Pulmonary artery endothelial cell (primary cell): ENCODE measurements around the gene PPT1. TPM values are rescaled to one million over a fixed set of nuclear protein-coding genes. Genes with fewer than 3 reads are reported as not detected.
A peak's percentile ranks its signal among the peaks of the same experiment; 100 is the strongest.

Experiments used
- DNase-seq: peaks from one replicate; pipeline ENCODE4 v3.0.0-alpha.2; 2011; ENCODE audit warnings: low read depth, low spot score
- total RNA-seq: library from RNA; depleted of rRNA; stranded (reverse); fragments of >200 nt; gene quantifications from 2 replicates; pipeline ENCODE4 v1.2.3, GENCODE V29; 2014

The PPT1 gene
- total RNA-seq, 1 donor from 2014 or later, result 70.6 TPM

DNA sequence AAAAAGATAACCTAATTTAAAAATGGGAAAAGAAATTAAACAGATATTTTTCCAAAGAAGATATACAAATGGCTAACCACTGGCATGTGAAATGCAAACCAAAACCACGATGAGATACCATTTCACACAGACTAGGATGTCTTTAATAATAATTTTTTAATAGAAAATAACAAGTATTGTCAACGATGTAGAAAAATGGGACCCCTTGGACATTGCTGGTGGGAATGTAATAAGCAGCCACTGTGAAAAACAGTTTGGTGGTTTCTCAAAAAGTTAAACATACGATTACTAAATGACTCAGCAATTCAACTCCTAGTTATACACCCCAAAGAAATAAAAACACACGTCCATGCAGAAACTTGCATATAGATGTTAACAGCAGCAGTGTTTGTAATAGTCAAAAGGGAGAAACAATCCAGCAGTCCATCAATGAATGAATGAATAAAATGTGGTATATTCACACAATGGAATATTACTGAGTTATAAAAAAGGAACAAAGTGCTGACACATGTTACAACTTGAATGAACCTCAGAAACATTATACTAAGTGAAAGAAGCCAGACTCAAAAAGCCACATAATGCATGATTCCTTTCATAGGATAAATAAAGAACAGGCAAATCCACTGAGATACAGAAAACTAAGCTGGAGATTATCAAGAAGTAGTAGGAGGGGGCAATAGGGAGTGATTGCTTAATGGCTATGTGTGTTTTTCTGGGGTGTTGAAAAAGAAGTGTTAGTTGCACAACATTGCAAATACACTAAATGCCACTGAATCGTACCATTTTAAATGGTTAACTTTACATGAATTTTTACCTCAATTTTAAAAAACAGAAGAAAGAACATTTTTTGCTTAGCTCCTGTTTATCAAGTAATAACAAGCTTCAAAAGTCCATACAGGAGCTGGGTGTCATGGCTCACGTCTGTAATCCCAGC, 4.1 kb downstream of the PPT1 start:
- no peak for DNase-seq

DNA sequence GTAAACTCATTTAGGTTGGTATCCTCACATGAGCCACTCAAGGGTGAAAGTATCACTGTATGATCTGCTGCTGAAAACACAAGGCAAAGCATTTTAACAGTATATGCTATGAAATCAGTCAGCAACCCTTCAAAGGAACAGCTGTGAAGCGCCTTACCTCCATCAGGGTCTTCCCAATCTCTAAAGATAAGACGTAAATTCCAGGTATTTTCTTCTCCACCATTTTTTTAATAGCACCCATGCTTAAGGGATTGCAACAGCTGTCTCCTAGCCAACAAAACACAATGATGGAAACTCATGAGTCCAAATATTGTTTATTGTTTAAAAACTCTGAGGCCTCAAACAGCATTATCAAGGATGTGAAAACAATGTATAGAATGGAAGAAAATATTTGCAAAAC, 4.8 kb downstream of the PPT1 start:
- no peak for DNase-seq

DNA sequence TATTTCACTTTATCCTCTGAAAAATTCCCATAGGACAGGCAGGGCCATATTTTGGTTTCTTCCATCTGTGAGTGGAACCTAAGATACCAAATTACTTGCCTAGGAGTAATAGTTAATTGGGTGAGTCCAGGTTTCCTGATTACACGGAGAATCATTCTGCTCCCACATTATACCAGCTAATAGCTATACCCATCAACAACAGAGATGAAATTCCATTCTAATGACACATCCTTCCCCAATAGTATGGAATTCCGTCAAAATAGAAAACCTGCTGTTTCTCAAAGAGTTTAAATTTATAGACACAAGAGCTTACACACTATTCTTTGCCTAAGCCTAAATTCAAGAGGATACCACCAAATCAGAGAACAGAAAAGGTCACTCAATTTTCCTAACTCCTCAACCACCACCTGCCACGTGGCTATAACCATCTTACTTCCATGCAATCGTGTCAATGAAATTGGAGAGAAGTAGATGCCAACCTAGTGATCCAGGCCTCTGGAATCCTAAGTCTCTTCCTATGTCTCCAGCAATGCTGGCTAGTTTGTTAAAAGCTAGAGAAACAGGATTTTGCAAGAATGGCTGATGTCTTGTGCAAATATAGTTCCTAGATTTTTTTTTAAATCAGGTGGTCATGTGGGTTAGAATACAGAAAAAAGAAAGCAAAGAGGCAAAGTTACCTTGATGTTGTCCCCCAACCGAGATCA, 6.2 kb downstream of the PPT1 start:
- peak; percentile 15 for DNase-seq

DNA sequence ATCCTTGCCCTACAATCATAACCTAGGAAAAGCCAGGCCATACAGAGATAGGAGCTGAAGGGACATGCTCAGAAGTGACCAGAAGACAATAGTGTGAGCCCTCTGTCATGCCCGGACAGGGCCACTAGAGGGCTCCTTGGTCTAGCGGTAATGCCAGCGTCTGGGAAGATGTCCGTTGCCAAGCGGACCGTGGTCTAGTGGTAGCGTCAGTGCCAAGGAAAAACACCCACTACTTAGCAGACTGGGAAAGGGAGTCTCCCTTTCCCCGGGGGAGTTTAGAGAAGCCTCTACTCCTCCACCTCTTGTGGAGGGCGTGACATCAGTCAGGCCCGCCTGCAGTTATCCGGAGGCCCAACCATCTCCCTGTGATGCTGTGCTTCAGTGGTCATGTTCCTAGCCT, 12.3 kb downstream of the PPT1 start:
- DNase-seq, result peak; percentile 7

DNA sequence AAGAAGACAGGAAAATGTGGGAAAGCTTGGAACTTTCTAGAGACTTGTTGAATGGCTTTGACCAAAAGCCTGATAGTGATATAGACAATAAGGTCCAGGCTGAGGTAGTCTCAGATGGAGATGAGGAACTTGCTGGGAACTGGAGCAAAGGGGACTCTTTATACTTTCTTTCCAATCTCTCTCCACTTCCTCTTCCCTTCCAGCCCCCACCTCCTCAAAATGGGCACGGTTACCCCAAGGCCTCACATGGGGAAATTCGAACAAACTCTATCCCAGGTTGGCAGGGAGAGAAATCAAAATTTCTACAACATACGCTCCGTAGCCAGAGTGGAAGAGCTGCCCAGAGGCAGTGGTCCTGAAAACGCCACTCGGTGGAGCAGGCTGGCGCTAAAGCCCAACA, 15.2 kb downstream of the PPT1 start:
- no peak for DNase-seq

DNA sequence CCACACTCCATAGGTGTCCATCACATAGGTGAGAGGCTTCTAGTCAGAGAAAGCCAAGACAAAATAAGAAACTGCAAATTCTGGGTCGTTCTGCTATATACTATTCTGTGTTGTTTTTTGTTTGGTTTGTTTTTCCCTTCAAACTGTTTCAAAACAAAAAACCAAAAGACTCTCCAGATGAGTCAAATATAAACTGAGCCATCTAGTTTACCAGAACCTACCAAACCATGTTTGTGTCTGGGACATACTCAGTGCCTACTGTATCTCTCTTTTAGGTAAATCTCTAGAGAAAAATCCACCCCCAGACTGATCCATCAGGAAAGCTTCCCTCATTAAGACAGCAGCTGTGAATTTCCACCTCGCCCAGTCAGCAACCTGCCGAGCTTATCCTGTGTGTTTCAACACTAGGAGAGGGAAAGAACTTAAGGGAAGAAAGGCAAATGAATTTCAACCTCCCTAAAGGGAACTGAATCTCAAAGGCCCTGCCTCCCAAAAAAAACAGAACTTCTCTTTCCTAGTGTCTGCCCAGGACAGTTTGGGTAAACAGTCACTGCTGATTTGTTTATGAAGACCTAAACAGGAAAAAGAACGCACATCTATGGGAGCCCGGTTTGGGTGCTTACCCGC, 17.2 kb downstream of the PPT1 start:
- no peak for DNase-seq

DNA sequence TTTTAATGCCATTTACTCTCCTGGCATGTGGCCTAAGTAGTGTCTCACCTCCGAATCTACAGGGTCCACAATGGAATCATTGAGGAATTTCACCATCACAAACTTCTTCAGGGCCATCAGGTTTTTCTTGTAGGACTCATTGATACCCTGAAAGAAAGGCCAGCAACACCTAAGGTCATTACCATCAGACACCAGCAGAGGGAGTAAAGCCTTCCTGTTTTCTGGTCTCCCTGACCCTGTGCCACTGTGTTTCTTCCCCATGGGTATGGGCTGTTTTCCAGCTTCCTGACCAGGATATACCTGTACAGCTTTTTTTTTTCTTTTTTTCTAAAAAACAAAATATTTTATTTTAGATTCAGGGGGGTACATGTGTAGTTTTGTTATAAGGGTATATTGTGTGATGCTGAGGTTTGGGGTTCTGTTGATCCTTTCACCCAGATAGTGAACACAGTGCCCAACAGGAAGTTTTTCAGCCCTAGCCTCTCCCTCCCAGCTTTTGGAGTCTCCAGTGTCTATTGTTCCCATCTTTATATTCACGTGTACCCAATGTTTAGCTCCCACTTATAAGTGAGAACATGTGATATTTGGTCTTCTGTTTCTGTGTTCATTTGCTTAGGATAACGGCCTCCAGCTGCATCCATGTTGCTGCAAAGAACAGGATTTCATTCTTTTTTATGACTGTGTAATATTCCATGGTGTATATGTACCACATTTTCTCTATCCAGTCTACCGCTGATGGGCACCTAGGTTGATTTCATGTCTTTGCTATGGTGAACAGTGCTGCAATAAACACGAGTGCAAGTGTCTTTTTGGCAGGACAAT, 18.3 kb downstream of the PPT1 start:
- peak; percentile 20 for DNase-seq

DNA sequence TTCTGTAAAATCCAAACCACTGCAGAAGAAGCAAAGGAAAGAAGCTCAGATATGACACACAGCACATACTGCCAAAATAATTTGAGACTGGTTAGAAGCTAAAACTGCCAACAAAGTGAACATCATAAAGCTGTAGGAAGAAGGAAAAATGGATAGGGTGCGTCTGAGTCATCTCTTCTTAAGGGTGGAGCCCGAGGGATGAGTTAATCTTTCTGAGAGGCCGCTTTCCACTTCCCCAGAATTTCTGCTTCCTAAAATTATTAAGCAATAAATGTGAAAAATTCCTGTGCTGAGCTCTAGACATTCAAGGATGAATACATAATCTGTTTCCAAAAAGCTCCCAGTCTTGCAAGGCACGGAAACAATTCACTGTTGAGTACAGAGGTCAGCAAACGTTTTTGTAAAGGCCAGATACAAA, 20.1 kb downstream of the PPT1 start:
- no peak for DNase-seq

DNA sequence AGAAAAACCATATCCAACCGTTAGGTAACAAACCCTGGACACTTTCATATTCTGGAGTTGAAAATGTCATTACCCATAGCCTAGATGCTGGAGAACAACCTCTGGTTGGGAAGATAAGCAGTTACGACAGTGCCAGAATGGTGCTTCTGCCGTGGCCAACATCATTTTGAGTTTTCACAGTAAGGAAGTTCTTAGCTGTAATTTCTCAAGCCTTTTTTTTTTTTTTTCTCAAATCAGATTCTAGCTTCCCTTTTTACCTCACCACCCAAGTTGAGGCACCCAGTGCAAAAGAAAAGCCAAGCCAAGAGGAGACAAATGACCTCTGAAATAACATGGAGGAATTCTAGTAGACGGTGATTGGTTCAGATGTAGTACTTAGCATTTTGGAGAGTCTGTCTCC, 21.8 kb downstream of the PPT1 start:
- DNase-seq, result no peak

DNA sequence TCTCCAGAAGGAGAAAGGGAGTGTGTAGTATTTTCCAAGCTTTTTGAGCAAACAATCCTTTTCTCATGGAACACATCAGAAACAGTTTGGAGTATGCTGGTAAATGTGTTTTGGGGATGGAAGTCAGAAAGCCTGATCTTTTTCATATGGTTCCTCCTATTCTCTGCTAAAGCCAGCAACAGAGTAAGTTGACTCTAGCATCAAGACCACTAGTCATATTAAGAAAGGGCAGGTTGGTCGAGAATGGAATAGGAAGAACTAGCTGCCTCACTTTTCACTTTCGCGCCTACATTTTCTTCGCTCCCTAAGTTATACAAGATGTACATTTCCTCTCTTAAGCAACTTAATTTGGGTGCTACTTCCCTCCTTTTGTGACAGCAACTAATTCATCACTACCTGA, 24.0 kb downstream of the PPT1 start:
- DNase-seq, result no peak

DNA sequence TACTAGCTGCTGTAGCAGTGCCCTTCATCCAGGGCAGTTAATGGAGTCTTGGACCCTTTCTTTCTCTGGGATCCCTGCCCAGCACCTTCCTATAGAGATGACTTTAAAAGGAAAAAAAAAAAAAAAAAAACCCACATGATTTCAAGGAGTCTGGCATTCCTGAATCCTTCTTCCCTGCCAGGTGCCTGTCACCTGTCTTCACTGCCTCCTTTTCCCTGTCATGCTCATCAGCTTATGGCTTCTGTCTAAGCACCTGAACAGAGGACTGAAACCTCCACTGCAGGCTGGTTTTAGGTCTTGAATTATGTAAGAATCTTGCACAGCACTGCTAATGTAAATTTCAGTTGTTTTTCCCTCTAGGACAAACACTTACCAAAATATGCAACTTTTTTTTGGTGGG, 24.9 kb downstream of the PPT1 start:
- no peak for DNase-seq

DNA sequence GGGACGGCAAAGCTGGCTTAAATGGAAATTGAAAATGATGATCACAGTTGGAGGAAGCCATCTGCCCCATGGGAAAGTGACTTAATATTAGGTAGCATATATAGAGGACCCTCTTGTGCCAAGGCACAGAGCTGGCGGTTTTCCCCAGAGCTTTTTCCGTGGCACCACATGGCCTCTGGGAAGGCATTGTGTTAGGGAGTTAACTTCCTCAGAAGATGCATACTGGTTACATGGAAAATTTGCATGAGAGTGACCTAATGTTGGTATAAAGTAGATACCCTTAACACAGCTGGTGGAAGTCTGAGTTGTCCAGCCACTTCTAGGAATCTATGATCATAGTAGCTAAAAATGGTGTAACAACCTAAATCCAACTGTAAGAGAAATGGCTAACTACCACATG, 29.2 kb downstream of the PPT1 start:
- no peak for DNase-seq

DNA sequence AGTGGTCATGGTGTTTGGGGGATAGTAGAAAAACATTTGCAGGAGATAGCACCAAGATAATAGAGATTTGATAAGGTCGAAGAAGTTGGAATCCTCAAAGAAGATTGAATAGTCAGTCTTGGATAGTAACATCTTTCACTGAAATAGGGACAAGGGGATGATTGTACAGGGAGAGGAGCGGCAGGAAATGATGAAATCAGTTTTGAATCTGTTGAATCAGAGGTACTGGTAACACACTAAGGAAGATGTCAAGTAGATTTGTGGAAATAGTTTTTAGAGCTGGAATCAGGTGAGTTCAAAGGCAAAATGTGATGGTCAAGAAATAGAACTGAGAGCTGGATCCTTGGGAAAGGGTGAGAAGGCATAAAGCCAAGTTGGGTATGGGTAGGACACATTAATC, 30.0 kb downstream of the PPT1 start:
- DNase-seq, result no peak

DNA sequence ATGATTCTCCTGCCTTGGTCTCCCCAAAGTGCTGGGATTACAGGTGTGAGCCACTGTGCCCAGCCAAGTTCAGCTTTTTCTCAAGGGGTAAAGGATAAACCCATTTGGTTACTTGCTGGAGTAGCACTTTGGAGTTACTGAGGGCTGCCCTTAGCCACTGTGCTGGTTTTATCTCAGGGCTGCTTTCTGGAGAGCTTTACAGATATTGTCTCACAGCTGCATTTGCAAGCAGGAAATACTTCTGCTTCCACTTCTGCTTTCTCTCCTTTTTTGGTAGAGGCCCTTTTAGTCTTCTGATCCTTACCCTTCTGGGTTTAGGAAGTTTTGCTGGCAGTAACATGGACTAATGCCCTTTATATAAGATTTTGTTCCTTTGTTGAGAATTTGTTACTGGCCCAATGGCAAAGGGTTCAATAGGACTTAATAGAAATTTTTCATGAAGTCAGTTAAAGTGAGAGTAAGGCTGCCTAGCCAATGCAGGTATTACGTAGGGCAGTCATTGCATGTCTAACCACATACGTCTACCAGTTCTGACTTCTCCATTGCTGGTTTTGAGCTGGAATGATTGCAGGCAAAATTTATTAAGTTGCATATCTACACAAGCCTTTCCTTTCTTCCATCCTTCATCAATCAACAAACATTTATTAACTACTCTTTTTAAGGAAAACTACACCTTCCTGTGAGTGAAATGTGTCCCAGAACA, 32.1 kb downstream of the PPT1 start:
- DNase-seq, result no peak

DNA sequence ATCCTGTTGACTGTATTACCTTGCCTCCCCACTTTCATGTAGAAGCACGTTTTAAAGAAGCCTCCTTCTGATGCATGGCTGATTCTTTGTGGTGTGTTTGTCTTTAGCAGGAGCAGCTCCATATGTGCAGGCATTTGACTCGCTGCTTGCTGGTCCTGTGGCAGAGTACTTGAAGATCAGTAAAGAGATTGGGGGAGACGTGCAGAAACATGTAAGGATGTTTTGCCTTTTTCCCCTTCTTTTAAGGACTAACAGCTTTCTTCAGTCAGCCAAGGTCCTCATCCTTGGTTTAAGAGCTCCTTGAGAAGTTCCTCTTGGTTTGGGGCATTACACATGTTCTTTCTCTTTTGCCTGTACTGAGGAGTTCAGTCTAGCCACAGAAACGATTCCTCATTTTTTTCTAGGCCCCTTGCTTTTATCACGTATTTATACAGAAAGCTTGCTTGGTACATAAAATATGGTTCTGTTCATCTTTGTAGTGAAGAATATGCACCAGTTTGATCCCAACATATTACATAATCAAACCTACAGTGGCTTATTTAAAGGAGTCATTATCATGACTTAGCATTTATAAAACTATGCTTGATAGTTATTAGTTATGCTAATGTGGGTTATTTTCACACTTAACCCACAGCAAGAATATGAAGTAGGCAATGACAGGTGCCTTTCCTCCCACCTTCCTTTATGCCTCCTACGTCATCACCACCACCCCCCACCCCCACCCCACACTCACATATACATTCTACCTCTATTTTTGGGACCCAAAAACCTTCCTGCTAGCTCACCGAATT, 36.9 kb downstream of the PPT1 start:
- DNase-seq, result no peak

DNA sequence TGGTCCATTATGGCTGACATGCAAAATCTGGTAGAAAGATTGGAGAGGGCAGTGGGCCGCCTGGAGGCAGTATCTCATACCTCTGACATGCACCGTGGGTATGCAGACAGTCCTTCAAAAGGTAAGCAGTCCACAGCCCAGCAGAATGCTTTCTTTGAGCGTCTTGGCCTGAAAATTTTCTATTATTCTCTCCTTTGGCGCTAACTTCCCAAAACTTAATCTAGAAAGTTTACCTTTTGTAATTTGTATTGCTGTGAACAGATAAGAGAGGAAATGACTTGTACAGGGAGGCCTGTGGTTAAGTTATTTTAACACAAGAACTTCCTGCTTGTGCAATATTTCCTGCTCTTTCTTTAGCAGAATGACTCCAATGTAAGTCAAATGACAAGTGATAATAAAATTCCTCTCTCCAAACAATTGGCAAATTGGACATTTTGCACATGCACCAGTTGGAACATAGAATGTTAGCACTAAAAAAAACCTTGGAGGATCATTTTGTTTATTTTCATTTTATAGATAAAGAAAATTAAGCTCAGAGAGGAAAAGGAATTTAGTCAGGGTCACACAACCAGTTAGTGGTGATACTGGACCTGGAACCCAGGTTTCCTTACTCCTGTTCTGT, 37.6 kb downstream of the PPT1 start:
- DNase-seq, result peak; percentile 64

DNA sequence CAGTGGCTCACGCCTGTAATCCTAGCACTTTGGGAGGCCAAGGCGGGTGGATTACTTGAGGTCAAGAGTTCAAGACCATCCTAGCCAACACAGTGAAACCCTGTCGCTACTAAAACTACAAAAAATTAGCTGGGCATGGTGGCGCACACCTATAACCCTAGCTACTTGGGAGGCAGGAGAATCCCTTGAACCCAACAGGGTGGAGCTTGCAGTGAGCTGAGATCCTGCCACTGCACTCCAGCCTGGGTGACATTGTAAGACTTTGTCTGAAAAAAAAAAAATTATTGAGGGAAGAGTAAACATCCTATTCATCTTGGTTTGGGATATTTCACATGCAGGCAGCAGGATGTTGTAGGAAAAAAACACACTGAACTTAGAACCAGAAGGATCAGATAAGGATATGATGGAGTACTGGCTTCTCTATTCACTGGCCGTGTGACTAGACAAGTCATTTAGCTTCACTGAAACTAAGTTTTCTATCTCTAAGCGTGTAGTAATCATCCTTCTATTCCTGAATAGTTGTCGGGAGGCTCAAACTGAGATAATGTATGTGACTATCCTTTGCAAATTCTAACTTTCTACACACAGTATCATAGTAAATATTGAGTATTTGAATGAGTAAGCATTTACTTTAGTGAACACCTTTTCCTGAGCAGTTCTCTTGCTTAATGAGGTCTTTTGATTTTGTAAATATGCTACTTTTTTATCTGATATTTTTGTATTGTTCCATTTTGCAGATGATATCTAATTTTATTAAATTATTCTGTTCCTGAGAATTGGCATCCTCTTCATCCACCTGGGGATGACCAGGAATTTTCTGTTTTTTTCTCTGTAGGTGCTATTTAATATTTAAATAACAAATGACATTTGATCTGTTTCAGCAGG, 38.4 kb downstream of the PPT1 start:
- DNase-seq, result no peak

DNA sequence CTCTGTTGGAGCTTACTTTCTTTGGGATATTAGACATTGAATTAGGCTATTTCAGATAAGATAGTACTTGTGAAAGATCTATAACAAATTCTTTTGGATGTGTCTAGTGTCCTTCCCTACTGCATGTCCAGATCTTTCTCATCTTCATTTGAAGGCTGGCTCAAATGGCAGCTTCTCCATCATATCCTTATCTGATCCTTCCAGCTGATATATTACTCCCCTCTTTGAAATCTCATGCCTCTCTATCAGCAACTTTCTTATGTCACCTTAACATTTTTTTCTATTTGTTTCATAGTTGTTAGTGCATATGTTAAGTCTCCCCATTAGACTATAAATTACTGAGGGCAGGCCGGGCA, 39.0 kb downstream of the PPT1 start:
- no peak for DNase-seq
